H7 (cell line): Measurements from ENCODE around the gene FSTL1. TPM values are rescaled to one million over a fixed set of nuclear protein-coding genes. Genes with fewer than 3 reads are reported as not detected.

Experiments
- DNase-seq: peaks from one replicate; pipeline ENCODE4 v3.0.0; 2012
- H3K27me3 ChIP-seq: 2 replicates; pipeline ENCODE4 v1.6.0; 2011; ENCODE audit warnings: mild to moderate bottlenecking, low read length; ENCODE audit not compliant: control insufficient read depth, insufficient read depth
- H3K36me3 ChIP-seq: replicated peaks from 2 replicates; pipeline ENCODE4 v1.5.1; 2011; ENCODE audit warnings: low read length; ENCODE audit not compliant: control insufficient read depth, insufficient read depth
- H3K4me3 ChIP-seq: 2 replicates; pipeline ENCODE4 v1.5.1; 2011; ENCODE audit warnings: low read depth, mild to moderate bottlenecking, control low read depth, low read length, moderate library complexity; ENCODE audit not compliant: insufficient read depth
- total RNA-seq: library from RNA; depleted of rRNA; stranded (reverse); fragments of >200 nt; shearing (Covaris generic); gene quantifications from 2 replicates; pipeline ENCODE4 v1.2.3, GENCODE V29; 2014; rRNA removed

The FSTL1 gene, protein sequence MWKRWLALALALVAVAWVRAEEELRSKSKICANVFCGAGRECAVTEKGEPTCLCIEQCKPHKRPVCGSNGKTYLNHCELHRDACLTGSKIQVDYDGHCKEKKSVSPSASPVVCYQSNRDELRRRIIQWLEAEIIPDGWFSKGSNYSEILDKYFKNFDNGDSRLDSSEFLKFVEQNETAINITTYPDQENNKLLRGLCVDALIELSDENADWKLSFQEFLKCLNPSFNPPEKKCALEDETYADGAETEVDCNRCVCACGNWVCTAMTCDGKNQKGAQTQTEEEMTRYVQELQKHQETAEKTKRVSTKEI
- total RNA-seq: 318 and 343 TPM in 2 replicates

- Histone ChIP-seq H3K4me3 (peak within 1 kb of the TSS; percentile 96), H3K36me3 (peaks cover 12% of the 10 kb centered on the region), H3K27me3 (no peaks in the 10 kb centered on the region; the same call in 1 of the 2 replicates)
- DNase-seq: peak; percentile 94
Observed at GRCh38 chr3:120450600-120451271, at the start of gene FSTL1. Gene FSTL1 (minus strand): TSS chr3:120450992. CDS start chr3:120450746, 246 bp downstream.

GRCh38 chr3:120498556-120499346 is 48.0 kb upstream of the FSTL1 start:
- no peaks in the 10 kb centered on the region for H3K36me3 ChIP-seq
- DNase-seq: peak; percentile 45
- H3K4me3 ChIP-seq: no peak overlapping the region
- no peaks in the 10 kb centered on the region for H3K27me3 ChIP-seq

GRCh38 chr3:120497818-120498217 is 47.0 kb upstream of the FSTL1 start:
- DNase-seq: no peak
- Histone ChIP-seq H3K36me3 (no peaks in the 10 kb centered on the region), H3K27me3 (no peaks in the 10 kb centered on the region), H3K4me3 (no peak overlapping the region)

GRCh38 chr3:120497336-120497735 is 46.5 kb upstream of the FSTL1 start:
- DNase-seq: no peak
- no peaks in the 10 kb centered on the region for H3K27me3 ChIP-seq
- no peak overlapping the region for H3K4me3 ChIP-seq
- H3K36me3 ChIP-seq: no peaks in the 10 kb centered on the region

DNA sequence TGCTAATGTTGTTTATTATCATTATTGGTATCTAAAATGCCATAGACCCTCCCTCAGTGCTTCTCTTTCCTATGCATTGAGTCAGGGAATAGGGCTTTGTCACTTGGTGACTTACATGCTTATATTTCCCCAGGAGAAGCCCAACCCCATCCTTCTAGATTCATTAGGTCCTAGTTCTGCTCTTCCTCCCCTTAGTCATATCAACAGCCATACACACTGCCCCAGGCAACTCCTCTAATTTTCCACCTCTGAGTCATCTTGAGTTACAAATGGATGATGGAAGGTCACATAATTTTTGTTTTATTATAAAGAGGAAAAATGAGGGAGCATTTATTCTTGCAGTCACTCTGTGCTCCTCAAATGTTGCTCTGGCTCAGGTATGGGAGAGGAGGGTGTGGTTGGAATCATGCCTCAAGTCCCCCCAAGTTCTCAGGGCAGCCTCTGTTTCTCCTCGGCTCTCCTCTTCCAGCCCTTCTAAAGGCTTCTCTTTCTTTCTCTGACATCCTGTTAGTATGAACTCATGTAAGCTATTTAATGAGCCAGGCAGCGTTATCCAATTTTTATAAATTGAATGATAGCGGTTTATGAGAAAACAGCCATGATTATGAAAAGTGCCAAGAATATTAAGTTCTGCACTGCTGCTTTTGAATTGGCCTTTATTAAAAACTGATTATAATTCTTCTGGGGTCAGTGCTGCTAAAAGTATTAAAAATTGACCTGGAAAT is 45.6 kb upstream of the FSTL1 start:
- no peaks in the 10 kb centered on the region for H3K36me3 ChIP-seq
- no peak for DNase-seq
- no peaks in the 10 kb centered on the region for H3K27me3 ChIP-seq
- no peak overlapping the region for H3K4me3 ChIP-seq

DNA sequence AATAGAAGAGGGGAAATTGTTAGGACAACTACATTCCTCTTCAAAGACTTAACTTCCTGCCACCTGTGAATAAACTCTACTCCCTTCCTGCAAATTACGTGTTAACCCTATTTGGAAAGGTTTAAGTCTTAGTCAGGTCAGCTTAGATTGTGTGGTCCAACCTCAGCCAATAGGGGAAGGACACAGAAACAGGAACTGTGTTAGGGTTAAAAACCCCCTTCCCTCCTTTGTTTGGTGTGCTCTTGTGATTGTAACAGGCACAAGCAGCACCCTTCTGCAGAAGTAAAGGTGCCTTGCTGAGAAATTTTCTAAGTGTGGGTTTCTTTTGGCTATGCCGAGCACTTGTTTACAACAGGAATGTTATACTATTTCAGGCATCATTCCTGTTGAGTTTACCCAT is 45.0 kb upstream of the FSTL1 start:
- no peak for DNase-seq
- no peaks in the 10 kb centered on the region for H3K27me3 ChIP-seq
- H3K36me3 ChIP-seq: no peaks in the 10 kb centered on the region
- no peak overlapping the region for H3K4me3 ChIP-seq

GRCh38 chr3:120492103-120492502 is 41.3 kb upstream of the FSTL1 start:
- H3K4me3 ChIP-seq: no peak overlapping the region
- H3K27me3 ChIP-seq: no peaks in the 10 kb centered on the region
- no peak for DNase-seq
- no peaks in the 10 kb centered on the region for H3K36me3 ChIP-seq

GRCh38 chr3:120489421-120489820 is 38.6 kb upstream of the FSTL1 start:
- DNase-seq: no peak
- Histone ChIP-seq H3K36me3 (no peaks in the 10 kb centered on the region), H3K27me3 (no peaks in the 10 kb centered on the region), H3K4me3 (peak overlapping the region; percentile 31; the same call in 1 of the 2 replicates)

DNA sequence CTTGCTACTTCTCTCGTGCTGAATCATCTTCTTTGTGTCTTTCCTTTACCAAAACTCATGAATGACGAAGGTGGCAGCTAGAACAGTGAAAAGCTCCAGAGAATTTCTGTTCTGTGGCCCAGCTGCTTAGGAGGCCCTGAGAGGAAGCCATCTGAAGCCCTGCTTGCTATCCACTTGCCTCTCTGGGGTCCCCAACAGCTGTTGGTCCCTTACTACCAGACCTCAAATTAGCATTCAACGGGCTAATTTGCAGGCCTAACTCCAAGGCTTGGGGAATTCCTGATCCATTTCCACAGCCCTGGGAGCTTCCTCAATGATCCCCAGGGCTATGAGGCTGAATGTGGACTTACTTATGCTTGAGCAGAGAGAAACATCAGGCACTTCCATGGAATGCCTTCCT is 37.5 kb upstream of the FSTL1 start:
- DNase-seq: no peak
- no peaks in the 10 kb centered on the region for H3K36me3 ChIP-seq
- H3K4me3 ChIP-seq: no peak overlapping the region
- no peaks in the 10 kb centered on the region for H3K27me3 ChIP-seq

- Histone ChIP-seq H3K36me3 (no peaks in the 10 kb centered on the region), H3K4me3 (no peak overlapping the region), H3K27me3 (no peaks in the 10 kb centered on the region)
- DNase-seq: no peak
Observed at GRCh38 chr3:120487191-120487650, 36.4 kb upstream of the FSTL1 start.

- Histone ChIP-seq H3K27me3 (no peaks in the 10 kb centered on the region), H3K36me3 (no peaks in the 10 kb centered on the region), H3K4me3 (no peak overlapping the region)
- no peak for DNase-seq
Observed at GRCh38 chr3:120481081-120481480, 30.3 kb upstream of the FSTL1 start.

DNA sequence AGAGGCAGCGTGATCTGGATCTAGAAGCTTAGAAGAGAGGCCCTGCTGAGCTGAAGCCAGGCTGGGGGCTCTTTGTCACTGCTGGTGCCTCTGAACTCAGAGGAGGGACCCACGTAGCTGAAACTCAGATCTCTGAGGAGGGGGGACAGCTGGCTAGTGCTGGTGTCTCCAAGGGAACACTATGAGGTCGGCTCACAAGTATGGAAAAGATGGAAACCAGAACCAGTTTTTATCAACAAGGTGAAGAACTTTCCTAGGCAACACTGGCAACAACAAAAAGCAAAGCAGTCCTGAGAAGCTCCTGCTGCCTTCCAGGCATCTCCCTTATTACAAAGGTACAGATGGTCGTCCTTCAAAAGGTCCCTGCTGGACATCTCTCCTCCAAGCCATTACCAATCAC is 27.0 kb upstream of the FSTL1 start:
- DNase-seq: no peak
- Histone ChIP-seq H3K36me3 (no peaks in the 10 kb centered on the region), H3K27me3 (no peaks in the 10 kb centered on the region), H3K4me3 (no peak overlapping the region)

GRCh38 chr3:120475722-120476377 is 25.1 kb upstream of the FSTL1 start:
- DNase-seq: no peak
- H3K36me3 ChIP-seq: no peaks in the 10 kb centered on the region
- no peaks in the 10 kb centered on the region for H3K27me3 ChIP-seq
- no peak overlapping the region for H3K4me3 ChIP-seq
